ENCODE results near the gene HS1BP3. TPM values are rescaled to one million over a fixed set of nuclear protein-coding genes. Genes with fewer than 3 reads are reported as not detected.
A peak's percentile ranks its signal among the peaks of the same experiment; 100 is the strongest.

Gene HS1BP3
- total and polyA plus RNA-seq, 2 of the 13 experiments (the other 11 are each of a cell fraction or from before 2014, with no cell fraction given): 15.2 to 22.0 TPM

- TF ChIP-seq PRDM10 (CRISPR knock-in tag; IDR thresholded peaks at IDR 0.05; ENCODE audit: low read depth) (peak; percentile 90), CEBPB (IDR thresholded peaks at IDR 0.05; ENCODE audit: borderline replicate concordance, low read depth, low read length) (0 out of 2 replicates have a peak, but pooled peaks have one; percentile 29), ZNF598 (CRISPR knock-in tag; IDR thresholded peaks at IDR 0.05; ENCODE audit: borderline replicate concordance) (peak; percentile 81; the same call in 1 of the 2 replicates), MBD4 (IDR thresholded peaks at IDR 0.05; ENCODE audit: borderline replicate concordance, low read length) (no peak), HIVEP1 (CRISPR knock-in tag; IDR thresholded peaks at IDR 0.05) (peak; percentile 75), ZNF563 (CRISPR knock-in tag; IDR thresholded peaks at IDR 0.05) (peak; percentile 61; the same call in 1 of the 2 replicates), ELF3 (CRISPR knock-in tag; IDR thresholded peaks at IDR 0.05) (peak; percentile 76), THAP11 (CRISPR knock-in tag; IDR thresholded peaks at IDR 0.05) (no peak), TGIF2 (CRISPR knock-in tag; IDR thresholded peaks at IDR 0.05) (peak; percentile 74), CENPX (CRISPR knock-in tag; IDR thresholded peaks at IDR 0.05) (no peak), NFIC (IDR thresholded peaks at IDR 0.05; ENCODE audit: low read length) (no peak), ZNF263 (CRISPR knock-in tag; IDR thresholded peaks at IDR 0.05) (peak; percentile 90), CHCHD3 (CRISPR knock-in tag; IDR thresholded peaks at IDR 0.05) (no peak), ZUFSP (CRISPR knock-in tag; IDR thresholded peaks at IDR 0.05; ENCODE audit: borderline replicate concordance) (no peak), FOXK2 (IDR thresholded peaks at IDR 0.05) (peak; percentile 53; the same call in 1 of the 2 replicates)
- TF ChIP-seq, protein P1, sequence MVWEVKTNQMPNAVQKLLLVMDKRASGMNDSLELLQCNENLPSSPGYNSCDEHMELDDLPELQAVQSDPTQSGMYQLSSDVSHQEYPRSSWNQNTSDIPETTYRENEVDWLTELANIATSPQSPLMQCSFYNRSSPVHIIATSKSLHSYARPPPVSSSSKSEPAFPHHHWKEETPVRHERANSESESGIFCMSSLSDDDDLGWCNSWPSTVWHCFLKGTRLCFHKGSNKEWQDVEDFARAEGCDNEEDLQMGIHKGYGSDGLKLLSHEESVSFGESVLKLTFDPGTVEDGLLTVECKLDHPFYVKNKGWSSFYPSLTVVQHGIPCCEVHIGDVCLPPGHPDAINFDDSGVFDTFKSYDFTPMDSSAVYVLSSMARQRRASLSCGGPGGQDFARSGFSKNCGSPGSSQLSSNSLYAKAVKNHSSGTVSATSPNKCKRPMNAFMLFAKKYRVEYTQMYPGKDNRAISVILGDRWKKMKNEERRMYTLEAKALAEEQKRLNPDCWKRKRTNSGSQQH (CRISPR knock-in tag; IDR thresholded peaks at IDR 0.05; ENCODE audit: low read depth): no peak; the same call in 1 of the 2 replicates
- TF ChIP-seq, protein P2, sequence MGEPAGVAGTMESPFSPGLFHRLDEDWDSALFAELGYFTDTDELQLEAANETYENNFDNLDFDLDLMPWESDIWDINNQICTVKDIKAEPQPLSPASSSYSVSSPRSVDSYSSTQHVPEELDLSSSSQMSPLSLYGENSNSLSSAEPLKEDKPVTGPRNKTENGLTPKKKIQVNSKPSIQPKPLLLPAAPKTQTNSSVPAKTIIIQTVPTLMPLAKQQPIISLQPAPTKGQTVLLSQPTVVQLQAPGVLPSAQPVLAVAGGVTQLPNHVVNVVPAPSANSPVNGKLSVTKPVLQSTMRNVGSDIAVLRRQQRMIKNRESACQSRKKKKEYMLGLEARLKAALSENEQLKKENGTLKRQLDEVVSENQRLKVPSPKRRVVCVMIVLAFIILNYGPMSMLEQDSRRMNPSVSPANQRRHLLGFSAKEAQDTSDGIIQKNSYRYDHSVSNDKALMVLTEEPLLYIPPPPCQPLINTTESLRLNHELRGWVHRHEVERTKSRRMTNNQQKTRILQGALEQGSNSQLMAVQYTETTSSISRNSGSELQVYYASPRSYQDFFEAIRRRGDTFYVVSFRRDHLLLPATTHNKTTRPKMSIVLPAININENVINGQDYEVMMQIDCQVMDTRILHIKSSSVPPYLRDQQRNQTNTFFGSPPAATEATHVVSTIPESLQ (CRISPR knock-in tag; conservative IDR thresholded peaks at IDR 0.05): no peak
- TF ChIP-seq, protein P3, sequence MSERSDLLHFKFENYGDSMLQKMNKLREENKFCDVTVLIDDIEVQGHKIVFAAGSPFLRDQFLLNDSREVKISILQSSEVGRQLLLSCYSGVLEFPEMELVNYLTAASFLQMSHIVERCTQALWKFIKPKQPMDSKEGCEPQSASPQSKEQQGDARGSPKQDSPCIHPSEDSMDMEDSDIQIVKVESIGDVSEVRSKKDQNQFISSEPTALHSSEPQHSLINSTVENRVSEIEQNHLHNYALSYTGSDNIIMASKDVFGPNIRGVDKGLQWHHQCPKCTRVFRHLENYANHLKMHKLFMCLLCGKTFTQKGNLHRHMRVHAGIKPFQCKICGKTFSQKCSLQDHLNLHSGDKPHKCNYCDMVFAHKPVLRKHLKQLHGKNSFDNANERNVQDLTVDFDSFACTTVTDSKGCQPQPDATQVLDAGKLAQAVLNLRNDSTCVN (CRISPR knock-in tag; IDR thresholded peaks at IDR 0.05; ENCODE audit: borderline replicate concordance): 0 out of 2 replicates have a peak, but pooled peaks have one; percentile 52
Measured at GRCh38 chr2:20584399-20585358, 66.2 kb downstream of the HS1BP3 start (continued).

All from HepG2 (cell line).